Epithelial cell of esophagus (primary cell): ENCODE measurements around the gene GUCA1A.
"Not testable (repeated sequence)": the region's sequence is repeated elsewhere in the genome, so short reads cannot be mapped to it uniquely, and the experiment has no call there.

Source experiments
- DNase-seq: peaks from one replicate; pipeline ENCODE4 v3.0.0; 2010; ENCODE audit warnings: low read depth
- H3K4me3 ChIP-seq: 2 replicates; pipeline ENCODE4 v1.5.1; 2011; ENCODE audit warnings: mild to moderate bottlenecking, low read length, control low read depth
- TF ChIP-seq, protein P1 (sequence below): IDR thresholded peaks from 2 replicates; pipeline ENCODE4 v1.5.1; 2011; ENCODE audit warnings: low read depth, mild to moderate bottlenecking, low read length, control low read depth, inconsistent platforms; ENCODE audit not compliant: insufficient read depth; ENCODE audit errors: missing control alignments

The GUCA1A gene

DNA sequence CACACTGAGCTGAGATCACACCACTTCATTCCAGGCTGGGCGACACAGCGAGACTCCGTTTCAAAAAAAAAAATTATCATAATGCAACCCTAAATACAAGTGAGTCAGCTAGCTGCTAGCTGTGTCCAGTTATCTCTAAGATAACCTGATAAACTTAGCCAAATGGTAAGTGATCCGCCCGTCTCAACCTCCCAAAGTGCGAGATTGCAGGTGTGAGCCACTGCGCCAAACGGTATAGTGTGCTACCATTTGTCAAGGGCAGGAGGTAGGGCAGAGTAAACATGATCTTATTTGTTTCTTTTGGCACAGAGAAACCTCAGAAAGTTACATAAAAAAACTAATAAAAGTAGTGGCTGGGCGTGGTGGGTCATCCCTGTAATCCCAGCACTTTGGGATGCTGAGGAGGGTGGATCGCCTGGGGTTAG, 26.0 kb upstream of the GUCA1A start:
- H3K4me3 ChIP-seq: no peak overlapping the region
- TF ChIP-seq, protein P1, sequence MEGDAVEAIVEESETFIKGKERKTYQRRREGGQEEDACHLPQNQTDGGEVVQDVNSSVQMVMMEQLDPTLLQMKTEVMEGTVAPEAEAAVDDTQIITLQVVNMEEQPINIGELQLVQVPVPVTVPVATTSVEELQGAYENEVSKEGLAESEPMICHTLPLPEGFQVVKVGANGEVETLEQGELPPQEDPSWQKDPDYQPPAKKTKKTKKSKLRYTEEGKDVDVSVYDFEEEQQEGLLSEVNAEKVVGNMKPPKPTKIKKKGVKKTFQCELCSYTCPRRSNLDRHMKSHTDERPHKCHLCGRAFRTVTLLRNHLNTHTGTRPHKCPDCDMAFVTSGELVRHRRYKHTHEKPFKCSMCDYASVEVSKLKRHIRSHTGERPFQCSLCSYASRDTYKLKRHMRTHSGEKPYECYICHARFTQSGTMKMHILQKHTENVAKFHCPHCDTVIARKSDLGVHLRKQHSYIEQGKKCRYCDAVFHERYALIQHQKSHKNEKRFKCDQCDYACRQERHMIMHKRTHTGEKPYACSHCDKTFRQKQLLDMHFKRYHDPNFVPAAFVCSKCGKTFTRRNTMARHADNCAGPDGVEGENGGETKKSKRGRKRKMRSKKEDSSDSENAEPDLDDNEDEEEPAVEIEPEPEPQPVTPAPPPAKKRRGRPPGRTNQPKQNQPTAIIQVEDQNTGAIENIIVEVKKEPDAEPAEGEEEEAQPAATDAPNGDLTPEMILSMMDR: no peak
- DNase-seq: no peak

DNA sequence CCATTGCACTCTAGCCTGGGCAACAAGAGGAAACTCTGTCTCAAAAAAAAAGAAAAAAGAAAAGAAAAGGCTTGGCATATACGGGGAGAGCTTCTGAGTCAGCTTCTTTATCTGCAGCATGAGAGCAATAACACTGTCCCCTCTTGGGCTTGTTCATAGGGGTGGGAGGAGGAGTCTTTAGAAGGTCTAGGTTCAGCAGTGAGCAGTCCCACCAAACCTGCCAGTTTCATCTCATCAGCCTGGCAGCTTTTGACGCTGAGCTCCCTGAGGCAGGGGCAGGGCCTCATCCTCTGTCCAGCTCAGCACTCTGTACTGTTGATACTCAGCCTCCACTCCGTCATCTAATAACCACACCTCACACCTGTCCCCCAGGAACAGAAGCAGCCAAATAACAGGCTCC, 25.1 kb upstream of the GUCA1A start:
- DNase-seq: peak; percentile 78
- TF ChIP-seq, protein P1: no peak
- no peak overlapping the region for H3K4me3 ChIP-seq

DNA sequence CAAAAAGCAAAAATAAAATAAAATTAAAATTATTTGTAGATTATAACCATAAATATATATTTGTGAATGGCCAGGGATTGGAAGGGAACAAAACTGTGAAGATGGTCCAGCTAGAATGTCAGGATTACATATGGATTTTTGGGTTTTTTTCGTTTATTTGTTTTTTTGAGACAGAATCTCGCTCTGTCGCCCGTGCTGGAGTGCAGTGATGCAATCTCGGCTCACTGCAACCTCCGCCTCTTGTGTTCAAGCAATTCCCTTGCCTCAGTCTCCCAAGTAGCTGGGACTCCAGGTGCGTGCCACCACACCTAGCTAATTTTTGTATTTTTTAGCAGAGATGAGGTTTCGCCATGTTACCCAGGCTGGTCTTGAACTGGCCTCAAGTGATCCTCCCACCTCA, 22.9 kb upstream of the GUCA1A start:
- DNase-seq: no peak
- no peak overlapping the region for H3K4me3 ChIP-seq
- TF ChIP-seq, protein P1: no peak

DNA sequence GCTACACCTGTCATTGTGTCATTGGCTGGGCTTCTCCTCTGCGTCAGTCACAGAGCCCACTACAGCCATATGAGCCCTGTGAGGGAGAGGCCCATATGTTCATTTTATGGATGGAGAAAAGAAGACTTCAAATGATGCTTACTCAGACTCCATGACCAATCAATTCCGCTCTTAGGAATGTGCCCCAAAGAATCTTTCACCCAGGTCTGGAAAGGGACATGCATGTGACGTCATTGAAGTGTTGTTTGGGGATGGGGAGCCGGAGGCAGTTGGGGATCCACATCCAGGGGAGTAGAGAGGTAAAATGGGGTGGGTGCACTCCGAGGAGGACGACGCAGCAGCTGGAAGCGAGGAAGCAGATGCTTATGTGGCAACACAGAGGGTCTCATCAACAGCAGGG, 21.1 kb upstream of the GUCA1A start:
- TF ChIP-seq, protein P1: no peak
- H3K4me3 ChIP-seq: no peak overlapping the region
- no peak for DNase-seq

DNA sequence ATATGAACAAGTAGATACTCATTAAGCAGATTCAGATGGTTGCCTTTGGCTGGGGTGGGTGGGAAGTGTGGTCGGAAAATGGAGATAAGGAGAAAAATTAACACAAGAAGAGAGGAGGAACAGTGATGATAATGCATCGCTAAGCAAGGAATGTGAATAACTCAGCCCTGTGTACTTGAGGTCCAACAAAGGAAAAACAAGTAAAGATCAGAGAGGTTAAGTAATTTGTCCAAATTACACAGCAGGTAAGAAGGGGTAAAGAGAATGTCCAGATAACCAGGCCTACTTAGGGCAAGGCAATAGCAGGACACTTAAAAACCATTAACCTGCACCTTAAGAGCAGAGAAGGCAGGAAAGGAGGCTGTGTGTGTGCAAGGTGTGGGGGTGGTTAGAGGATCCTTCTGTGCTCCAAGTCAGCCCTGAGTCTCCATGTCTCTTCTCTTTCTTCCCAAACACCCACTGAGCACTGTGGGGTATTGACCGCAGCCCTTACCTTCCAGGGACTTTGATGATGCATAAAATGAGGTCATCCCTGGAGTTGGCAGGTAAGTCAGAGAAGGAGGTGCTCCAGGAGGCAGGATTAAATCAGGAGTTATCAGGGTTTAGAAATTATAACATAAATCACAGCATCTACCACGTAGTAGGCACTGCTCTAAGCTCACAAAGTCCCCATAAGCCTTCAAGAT, 20.5 kb upstream of the GUCA1A start:
- not testable (repeated sequence) for H3K4me3 ChIP-seq
- peak; percentile 66 for DNase-seq

DNA sequence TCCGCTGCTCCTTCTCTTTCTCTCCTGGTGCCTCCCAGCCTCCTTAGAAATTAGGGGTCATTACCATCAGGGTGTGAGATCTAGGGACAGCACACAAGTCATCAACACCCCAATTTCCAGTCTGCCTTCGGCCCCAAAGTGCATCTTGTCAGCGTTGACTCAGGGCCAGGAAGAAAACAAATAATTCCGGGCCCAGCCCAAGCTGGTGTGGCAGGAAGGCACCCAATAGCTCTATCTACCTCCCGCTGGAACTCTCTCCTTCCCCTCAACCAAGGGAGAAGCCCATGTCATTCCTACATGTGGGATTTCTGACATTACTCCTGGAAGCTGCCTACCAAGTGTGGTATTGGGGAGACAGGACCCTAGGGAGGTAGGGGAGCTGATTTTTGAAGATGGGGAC, 19.2 kb upstream of the GUCA1A start:
- H3K4me3 ChIP-seq: no peak overlapping the region
- no peak for DNase-seq
- TF ChIP-seq, protein P1: no peak

DNA sequence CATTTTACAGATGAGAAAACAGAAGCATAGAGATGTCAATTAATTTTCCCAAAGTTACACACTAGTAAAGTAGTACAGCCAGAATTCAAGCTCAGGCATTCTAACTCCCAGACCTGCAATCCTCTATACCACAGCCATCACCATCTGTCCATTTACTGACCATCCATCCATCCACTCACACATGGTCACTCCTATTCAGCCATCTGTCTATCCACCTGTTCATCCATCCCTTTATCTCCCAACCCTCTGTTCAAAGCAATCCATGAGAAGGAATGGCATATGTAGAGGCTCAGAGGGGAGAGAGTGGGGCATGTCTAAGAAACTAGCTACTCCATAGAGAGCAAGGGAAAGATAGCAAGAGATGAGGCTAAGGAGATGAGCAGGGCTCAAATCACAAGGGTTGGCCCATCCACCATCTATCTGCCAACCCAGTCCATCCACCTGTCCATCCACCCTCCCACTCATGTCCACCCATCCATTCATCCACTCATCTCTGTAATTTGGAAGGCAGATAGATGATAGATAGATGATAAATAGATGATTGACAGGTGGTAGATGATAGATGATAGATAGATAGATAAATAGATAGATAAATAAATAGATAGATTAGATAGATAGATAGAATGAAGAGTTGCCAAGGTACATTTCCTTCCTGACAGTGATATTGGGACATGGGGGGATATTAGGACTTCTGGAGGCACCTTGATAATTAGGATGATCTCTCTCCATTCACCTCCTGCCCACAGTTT, 18.5 kb upstream of the GUCA1A start:
- no peak overlapping the region for H3K4me3 ChIP-seq
- TF ChIP-seq, protein P1: no peak
- DNase-seq: no peak
